NCI-H1694 (cell line): ENCODE data around the gene ARID3B.
"Not testable (repeated sequence)": the region's sequence is repeated elsewhere in the genome, so short reads cannot be mapped to it uniquely, and the experiment has no call there.

Experiments
- DNase-seq: peaks from one replicate; lab custom pipeline; 2025; lab: John Stamatoyannopoulos, UW

Gene ARID3B, protein sequence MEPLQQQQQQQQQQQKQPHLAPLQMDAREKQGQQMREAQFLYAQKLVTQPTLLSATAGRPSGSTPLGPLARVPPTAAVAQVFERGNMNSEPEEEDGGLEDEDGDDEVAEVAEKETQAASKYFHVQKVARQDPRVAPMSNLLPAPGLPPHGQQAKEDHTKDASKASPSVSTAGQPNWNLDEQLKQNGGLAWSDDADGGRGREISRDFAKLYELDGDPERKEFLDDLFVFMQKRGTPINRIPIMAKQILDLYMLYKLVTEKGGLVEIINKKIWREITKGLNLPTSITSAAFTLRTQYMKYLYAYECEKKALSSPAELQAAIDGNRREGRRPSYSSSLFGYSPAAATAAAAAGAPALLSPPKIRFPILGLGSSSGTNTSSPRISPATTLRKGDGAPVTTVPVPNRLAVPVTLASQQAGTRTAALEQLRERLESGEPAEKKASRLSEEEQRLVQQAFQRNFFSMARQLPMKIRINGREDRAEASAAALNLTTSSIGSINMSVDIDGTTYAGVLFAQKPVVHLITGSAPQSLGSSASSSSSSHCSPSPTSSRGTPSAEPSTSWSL

DNA sequence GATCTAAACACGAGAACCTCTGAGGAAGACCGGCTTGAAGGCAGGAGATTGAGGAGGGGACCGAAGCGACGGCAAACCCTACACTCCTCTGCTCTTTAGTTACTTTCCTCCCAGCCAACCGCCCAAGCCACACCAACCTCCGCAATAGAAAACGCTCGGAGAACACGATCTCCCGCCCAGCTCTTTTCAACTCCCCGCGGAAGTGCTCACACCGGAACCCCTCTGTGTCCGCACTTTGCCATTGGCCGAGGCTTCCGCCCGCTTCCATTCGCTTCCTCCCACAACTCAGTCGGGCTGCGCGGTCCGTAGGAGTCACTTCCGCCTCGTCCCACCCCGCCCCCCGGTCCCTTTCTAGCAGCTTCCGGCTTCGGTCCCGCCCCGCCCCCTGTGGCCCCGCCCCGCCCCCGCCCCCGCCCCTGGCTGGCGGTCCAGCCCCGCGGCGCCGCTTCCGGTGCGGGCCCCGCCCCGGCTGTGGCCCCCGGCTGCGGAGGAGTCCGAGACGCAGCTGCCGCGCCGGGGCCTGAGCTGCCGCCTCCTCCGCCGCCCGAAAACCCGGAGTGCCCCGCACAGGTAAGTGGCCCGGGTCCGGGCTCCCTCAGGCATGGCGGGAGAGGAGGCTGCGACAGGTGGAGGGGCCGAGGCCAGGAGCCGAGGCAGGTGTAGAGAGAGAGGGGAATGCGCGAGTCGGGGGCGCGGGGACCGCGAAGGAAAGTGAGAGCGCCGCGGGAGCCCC lies at the start of gene ARID3B:
ARID3B (plus strand) TSS at position 460 of the 733 bp plus-strand sequence. CDS start 2,717 bp downstream, outside the sequence.
- DNase-seq, result peak; percentile 93

DNA sequence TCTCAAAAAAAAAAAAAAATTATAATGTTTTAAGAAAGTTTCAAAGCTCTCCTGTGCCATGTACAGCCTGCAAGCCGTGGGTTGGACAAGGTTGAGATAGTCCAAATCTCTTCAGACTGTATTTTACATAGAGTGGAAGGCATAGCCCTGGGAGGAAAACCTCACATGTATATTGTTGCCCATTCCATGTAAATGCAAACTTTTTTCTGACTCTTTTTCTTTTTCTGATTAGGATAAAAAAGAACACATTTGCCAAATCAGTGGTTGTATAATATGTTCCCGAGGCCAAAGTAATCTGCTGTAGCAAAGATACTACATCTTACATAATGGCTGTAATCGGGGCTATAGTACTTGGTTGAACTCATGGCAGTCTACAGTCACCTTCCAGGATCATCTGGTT lies 44.4 kb upstream of the ARID3B start:
- DNase-seq, result no peak

DNA sequence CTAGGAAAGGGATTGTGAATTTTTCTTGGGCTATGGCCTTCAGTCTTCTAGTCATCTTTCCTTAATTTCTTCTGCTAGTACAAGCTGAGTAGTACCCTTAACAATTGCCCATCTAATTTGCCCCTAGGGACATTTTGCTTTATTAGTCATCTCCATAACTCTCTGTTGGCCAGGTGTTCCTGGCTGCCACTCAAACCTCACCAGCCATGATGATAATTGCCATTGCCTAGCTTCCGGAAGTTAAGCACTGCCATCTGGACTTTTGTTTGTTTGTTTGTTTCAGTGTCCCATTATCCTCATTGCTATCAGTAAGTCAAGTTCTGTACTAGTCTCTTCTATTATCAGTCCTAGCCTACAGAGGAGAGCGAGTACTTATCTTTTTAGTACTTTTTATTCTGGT lies 43.4 kb upstream of the ARID3B start:
- DNase-seq, result peak; percentile 85

DNA sequence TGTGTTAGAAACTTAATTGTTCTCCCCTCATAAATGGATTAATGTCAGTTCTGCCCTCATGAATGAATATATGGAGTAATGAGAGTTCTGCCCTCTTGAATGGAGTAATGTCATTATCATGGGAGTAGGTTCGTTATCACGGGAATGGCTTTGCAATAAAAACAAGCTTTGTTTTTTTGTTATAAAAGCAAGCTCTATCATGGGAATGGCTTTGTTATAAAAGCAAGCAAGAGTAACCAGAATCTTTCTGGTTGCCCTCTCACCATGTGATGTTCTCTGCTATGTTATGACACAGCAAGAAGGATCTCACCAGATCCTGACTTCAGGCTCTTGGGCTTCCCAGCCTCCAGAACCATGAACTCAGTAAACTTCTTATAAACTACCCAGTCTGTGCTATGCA lies 41.7 kb upstream of the ARID3B start:
- no peak for DNase-seq

DNA sequence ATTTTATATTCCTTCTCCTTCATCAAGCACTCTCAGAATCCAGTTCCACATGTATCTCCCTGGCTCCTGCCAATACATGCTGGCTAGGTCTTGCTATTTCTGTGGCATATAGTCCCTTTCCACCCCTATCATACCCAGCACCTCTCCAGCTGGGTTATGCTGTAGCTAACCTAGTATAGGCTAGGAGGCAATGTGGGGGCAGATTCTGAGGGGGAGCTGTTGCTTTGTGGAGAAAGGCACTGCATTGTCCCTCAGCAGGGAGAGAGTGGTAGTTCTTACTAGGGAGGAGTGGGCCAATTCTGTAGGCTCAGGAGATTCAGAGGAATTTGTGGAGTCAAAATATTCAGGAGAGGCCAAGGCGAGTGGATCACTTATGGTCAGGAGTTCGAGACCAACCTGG lies 40.6 kb upstream of the ARID3B start:
- DNase-seq, result no peak

DNA sequence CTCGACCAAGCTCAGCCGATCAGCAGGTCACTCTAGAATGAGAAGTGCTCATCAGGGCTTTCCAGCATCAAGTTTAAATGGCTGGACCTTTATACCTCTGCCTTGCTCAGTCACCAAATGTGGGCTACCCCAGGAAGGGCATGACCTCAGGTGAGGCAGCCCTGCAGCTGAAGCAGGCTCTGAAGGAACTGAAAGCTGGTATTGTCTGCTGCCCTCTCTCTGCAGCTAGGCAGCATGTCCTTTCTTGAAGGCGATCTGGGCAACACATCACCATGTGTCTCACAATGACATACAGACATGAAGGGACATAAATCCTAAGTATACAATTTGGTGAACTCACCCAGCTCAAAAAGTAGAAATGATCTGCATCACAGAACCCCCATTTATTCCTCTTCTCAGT lies 38.7 kb upstream of the ARID3B start:
- no peak for DNase-seq

DNA sequence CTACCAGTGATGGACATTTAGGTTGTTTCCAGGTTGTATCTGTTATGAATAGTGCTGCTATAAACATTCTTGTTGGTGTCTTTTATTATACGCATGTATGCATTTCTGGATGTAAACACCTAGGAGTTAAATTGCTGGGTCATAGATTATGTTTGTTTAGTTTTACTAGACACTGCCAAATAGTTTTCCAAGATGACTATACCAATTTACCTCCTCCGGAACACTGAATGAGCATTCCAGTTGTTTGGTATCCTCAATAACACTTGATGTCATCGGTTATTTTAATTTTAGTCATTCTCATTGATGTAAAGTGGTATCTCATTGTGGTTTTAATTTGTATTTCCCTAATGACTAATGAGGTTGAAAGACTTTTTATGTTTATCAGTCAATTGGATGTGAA lies 36.6 kb upstream of the ARID3B start:
- DNase-seq, result no peak

DNA sequence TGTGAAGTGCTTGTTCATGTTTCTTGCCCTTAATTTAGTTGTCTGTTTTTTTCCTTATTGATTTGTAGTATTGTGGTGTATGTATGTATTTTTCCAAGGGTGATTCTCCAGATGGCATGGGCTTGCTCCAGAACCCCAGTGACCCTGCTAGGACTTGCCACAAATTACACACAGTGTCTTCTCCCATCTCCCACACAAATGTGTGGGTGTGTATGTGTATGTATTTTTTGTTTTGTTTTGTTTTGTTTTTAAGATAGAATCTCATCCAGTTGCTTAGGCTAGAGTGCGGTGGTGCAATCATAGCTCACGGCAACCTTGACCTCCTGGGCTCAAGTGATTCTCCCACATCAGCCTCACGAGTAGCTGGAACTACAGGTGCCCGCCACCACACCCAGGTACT lies 36.2 kb upstream of the ARID3B start:
- no peak for DNase-seq

DNA sequence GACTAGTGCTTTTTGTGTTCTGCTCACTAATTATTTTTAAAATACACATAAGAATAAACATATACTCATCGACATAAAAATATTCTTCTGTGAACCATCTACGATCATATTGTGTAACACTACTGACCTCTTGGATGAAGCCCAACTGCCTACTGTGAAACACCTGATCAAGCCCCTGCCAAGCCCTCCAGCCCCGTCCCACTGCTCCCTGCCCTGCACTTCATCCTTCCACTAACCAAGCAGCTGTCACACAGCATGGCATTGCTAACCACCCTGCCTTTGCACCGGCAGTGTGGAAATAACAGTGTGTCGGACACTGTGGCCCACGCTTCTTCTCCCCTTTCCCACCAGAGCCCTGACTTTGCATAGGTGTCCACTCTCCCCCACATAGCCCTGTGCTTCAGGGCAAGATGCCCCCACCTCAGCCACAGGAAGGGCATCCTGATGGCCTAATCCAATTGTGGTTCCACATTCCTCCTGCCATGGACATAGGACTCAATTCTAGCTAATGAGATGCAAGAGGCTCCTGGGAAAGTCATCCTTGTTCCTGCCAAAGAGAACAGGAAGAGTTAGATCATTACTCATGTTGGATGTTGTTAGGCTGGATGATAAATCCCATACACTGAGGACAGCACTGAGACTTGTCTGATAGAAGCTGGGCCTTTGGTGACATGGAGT lies 35.0 kb upstream of the ARID3B start:
- DNase-seq, result no peak

DNA sequence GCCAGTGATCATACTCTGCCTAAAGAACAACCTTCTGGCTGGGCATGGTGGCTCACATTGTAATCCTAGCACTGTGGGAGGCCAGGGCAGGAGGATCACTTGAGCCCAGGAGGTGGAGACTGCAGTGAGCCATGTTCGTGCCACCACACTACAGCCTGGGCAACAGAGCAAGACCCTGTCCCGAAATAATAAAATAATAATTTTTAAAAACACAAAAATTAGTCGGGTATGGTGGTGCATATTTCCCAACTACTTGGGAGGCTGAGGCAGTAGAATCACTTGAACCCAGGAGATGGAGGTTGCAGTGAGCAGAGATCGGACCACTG lies 34.5 kb upstream of the ARID3B start:
- DNase-seq, result no peak

DNA sequence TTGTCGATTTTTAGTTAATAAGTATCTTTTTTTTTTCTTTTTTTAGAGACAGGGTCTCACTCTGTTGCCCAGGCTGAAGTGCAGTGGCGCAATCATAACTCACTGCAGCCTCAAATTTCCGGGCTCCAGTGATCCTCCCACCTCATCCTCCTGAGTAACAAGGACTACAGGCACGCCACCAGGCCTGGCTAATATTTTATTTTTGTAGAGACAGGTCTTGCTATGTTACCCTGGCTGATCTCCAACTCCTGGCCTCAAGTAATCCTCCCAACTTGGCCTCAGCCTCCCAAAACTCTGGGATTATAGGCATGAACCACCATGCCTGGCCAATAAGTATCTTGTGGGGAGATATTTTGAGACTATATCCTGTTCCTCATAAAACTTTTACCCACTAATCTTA lies 29.4 kb upstream of the ARID3B start:
- no peak for DNase-seq

DNA sequence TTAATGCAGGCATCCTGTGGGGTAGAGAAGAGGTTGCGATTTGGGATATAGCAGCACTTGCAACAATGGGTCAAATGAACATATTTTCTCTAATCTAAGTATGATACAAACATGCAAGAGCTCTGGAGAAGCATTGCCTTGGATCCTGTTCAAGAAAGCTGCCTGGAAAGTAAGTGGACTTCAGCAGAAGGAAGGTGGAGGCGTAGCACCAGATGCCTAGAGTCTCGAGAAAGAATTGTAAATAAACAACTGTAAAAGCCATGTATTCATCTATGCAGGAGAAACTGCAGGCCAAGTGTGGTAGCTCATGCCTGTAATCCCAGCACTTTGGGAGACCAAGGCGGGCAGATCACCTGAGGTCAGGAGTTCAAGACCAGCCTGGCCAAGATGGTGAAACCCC lies 27.0 kb upstream of the ARID3B start:
- DNase-seq, result not testable (repeated sequence)

DNA sequence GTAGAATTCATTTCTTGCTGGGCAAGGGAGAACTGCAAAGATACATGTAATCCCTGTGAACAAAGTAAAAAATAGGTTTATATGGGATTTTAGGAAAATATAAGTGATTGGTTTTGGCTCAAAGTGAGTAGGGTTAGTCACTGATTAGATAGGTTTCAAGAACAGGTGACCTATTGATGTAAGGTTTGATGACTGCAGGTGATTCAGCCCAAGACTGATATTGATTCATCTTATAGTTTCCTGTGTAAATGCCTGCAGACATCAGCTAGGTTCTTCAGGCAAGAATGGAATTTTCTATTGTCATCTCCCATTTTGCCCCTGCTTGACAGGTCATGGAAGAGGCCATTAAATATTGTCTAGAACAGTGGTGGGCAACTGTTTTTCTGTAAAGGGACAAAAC lies 23.9 kb upstream of the ARID3B start:
- DNase-seq, result no peak

DNA sequence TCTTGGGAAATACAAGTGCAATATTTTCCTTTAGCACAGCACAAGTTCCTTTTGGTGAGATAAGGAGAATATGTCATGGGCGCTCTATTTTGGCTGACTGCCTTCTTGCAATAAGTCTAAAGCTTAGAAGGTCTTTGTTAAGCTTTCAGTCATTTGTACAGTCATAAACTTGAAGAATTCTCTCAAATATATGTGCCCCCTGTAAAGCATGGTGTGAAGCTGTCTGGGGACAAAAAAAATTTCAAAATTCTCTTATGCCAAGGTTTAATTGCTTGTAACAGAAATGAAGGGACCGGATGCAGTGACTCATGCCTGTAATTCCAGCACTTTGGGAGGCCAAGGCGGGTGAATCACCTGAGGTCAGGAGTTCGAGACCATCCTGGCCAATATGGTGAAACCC lies 21.7 kb upstream of the ARID3B start:
- no peak for DNase-seq

DNA sequence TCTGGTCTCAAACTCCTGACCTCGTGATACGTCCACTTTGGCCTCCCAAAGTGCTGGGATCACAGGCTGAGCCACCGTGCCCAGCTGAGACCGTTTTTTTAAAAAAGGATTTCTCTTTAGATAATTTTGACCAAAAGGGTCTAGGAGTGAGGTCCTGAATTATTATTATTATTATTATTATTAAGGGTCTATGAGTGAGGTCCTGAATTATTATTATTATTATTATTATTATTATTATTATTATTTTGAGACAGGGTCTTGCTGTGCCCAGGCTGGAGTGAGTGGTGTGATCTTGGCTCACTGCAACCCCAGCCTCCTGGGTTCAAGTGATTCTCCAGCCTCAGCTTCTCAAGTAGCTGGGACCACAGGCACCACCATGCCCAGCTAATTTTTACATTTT lies 20.6 kb upstream of the ARID3B start:
- DNase-seq, result no peak

DNA sequence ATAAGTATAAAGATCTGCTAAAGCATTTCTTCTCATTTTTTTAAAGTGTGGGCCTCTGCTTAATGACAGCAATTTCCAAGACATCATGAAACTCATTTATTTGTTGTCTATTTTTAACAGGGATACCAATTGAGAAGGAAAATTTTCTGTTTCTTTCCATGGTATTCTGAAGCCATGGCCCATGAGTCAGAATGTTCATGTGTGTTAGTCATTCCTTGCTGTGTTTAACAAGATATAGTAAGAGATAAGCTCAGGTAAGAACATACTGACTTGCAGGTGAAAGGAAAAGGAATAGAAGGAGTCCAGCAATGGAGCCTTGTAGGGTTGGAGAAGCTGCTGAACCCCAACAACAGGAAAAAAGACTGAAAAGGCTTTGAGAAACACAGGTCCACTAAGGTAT lies 17.0 kb upstream of the ARID3B start:
- no peak for DNase-seq

DNA sequence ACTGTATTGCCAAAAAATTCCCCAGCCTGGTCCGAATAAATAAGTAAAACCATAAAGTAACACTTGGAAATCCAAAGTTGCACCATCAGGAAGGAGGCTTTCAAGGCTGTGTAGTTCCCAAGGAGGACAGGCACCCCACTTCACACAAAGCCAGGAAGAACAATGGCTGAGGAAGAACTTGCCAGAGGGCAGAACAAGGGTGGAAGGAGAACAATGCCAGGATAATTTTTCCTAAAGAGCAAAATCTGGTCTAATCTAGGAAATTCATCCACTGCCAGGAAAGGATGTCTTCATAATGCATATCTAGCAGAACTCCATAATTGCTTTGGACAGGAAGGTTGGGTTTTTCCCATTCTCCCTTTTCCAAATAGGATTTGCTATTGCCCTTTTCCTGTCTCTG lies 15.7 kb upstream of the ARID3B start:
- DNase-seq, result no peak

DNA sequence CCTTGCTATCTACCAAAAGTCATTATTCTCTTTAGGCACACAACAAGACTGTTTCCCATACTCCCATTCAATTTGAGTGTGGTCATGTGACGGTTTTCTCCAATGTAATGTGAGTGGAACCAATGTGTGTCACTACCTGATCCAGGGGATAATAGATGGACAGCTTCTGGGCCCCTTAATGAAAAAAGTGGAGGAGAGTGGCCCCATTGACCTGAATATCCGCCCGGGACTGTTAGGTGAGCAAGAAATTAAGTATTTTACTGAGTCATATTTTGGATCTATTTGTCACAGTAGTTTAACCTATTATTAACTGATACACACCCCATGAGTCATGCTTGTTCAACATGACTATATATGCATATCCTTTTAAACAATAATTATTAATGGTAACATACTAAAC lies 15.1 kb upstream of the ARID3B start:
- no peak for DNase-seq

DNA sequence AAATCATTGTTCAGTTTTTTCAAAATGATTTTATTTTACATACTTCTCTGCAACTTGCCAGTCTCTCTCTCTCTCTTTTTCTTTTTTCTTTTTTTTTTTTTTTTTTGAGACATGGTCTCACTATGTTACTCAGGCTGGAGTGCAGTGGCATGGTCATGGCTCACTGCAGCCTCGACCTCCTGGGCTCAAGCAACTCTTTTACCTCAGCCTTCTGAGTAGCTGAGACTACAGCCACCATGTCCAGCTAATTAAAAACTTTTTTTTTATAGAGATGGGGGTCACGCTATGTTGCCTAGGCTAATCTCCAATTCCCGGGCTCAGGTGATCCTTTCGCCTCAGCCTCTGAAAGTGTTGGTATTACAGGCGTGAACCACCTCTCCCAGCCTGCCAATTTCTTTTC lies 12.1 kb upstream of the ARID3B start:
- no peak for DNase-seq

DNA sequence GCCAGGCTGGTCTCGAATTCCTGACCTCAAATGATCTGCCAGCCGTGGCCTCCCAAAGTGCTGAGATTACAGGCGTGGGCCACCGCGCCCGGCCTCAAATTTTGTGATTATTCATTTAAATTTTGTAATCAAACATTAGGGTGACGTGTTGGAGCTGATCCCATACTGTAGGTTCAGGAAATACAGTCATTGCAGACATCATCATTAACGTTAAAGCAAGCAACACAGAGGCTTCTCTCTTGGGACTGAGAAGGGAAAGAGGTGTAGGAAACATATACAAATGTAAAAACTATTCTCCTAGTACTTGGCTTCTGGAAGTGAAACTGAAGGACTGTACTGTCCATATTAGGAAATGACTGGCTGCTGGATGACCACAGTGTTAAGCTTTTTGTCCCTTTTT lies 11.1 kb upstream of the ARID3B start:
- no peak for DNase-seq

DNA sequence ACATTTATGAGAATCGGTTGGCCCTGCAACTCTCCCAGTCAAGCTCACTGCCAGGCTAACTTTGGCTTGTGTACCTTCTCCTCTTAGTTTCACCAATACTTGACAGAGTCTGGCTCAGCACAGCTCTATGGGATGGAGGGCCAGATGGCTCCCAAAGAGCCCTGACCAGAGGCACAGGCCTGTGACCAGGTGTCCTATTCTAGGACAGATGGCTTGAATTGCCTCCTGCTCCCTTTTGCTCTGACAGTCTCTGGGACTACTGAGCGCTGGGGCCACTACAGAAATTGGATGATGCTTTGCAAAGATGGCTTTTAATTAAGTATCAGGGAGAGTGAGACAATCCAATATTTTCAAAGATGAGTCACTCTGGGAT lies 10.3 kb upstream of the ARID3B start:
- no peak for DNase-seq

DNA sequence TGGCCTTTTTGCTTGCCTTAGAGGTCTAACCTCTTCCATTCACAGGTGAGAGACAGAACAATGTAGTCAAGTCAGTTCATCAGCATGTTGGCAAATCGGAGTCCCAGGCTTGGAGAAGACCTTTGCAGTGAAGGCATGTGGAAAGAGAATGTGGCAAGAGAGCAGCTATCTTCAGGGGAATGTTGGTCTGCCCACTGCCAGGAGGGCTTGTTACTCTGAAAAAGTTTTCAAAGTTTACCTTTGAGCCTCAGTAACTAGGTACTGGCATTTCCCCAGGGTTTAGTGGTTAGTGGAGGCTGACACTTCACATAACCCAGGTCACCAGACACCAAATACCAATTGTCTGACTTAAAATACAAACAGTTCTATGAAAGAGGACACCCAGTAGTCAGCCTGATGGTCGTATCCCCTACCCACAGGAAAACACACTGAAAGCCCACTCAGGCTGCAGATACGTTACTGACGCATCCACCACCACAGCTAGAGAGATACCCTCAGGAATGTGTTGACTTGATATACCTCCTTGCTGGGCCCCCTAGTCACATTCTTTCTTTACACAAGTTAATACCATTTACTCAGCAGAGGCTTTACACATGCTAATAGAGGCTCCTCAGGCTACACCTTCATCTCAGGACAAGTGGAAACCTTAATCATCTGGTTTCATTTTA lies 9.7 kb upstream of the ARID3B start:
- DNase-seq, result no peak
